Loucy (cell line): ENCODE data around the gene OR10A4.
"Not testable (repeated sequence)": the region's sequence is repeated elsewhere in the genome, so short reads cannot be mapped to it uniquely, and the experiment has no call there.

Experiments
- H2AFZ ChIP-seq: fragments of 200-600 bp; sonication (generic); 2 replicates; pipeline ENCODE4 v1.6.0; 2016; ENCODE audit warnings: antibody characterized with exemption, mild to moderate bottlenecking, low read length, moderate library complexity
- H3F3A ChIP-seq: fragments of 200-600 bp; 2 replicates; pipeline ENCODE4 v1.6.0; 2016; ENCODE audit warnings: antibody characterized with exemption, low read depth, mild to moderate bottlenecking
- H3K27me3 ChIP-seq: fragments of 200-600 bp; sonication (generic); 2 replicates; pipeline ENCODE4 v1.6.1; 2014; ENCODE audit warnings: low read length, mild to moderate bottlenecking; ENCODE audit not compliant: insufficient read depth, poor library complexity, severe bottlenecking
- H3K36me3 ChIP-seq: fragments of 200-600 bp; sonication (generic); 2 replicates; pipeline ENCODE4 v1.6.1; 2016; ENCODE audit warnings: low read length; ENCODE audit not compliant: insufficient read depth
- H3K4me1 ChIP-seq: fragments of 200-600 bp; sonication (generic); 2 replicates; pipeline ENCODE4 v1.5.1; 2014; ENCODE audit warnings: low read length, mild to moderate bottlenecking; ENCODE audit not compliant: insufficient read depth, poor library complexity, severe bottlenecking
- H3K4me2 ChIP-seq: fragments of 200-600 bp; sonication (generic); 2 replicates; pipeline ENCODE4 v1.6.0; 2014; ENCODE audit warnings: antibody characterized with exemption, low read length, low read depth, mild to moderate bottlenecking; ENCODE audit not compliant: poor library complexity, severe bottlenecking
- H3K4me3 ChIP-seq: fragments of 200-600 bp; sonication (generic); 2 replicates; pipeline ENCODE4 v1.5.1; 2014; ENCODE audit warnings: low read length, mild to moderate bottlenecking, mixed read lengths; ENCODE audit not compliant: poor library complexity, severe bottlenecking
- H3K79me2 ChIP-seq: fragments of 200-600 bp; sonication (generic); 2 replicates; pipeline ENCODE4 v1.6.1; 2014; ENCODE audit warnings: low read length; ENCODE audit not compliant: insufficient read depth
- H3K9ac ChIP-seq: fragments of 200-600 bp; sonication (generic); 2 replicates; pipeline ENCODE4 v1.6.0; 2014; ENCODE audit warnings: mild to moderate bottlenecking, low read depth, low read length, moderate library complexity; ENCODE audit not compliant: poor library complexity, severe bottlenecking
- H3K9me2 ChIP-seq: fragments of 200-600 bp; sonication (generic); replicated peaks from 2 replicates; pipeline ENCODE4 v1.6.1; 2016; ENCODE audit warnings: low read depth, low read length, mixed read lengths
- H3K9me3 ChIP-seq: fragments of 200-600 bp; sonication (generic); 2 replicates; pipeline ENCODE4 v1.6.1; 2014; ENCODE audit warnings: mild to moderate bottlenecking, antibody characterized with exemption, low read length, low read depth; ENCODE audit not compliant: insufficient read depth
- H4K20me1 ChIP-seq: fragments of 200-600 bp; sonication (generic); 2 replicates; pipeline ENCODE4 v1.6.0; 2014; ENCODE audit warnings: antibody characterized with exemption, low read length, mild to moderate bottlenecking; ENCODE audit not compliant: insufficient read depth, poor library complexity, severe bottlenecking
- CTCF ChIP-seq: fragments of 200-600 bp; sonication (generic); conservative IDR thresholded peaks from 2 replicates; pipeline ENCODE4 v1.5.1; 2014; ENCODE audit warnings: mild to moderate bottlenecking, antibody characterized with exemption, low read length
- EZH2phosphoT487 ChIP-seq: fragments of 200-600 bp; IDR thresholded peaks from 2 replicates; pipeline ENCODE4 v1.6.1; 2018; ENCODE audit warnings: antibody characterized with exemption, mild to moderate bottlenecking, moderate library complexity, borderline replicate concordance

Gene OR10A4

DNA sequence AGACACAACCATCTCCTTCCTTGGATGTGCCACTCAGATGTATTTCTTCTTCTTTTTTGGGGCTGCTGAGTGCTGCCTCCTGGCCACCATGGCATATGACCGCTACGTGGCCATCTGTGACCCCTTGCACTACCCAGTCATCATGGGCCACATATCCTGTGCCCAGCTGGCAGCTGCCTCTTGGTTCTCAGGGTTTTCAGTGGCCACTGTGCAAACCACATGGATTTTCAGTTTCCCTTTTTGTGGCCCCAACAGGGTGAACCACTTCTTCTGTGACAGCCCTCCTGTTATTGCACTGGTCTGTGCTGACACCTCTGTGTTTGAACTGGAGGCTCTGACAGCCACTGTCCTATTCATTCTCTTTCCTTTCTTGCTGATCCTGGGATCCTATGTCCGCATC lies 489 bp downstream of the OR10A4 start:
- H3F3A ChIP-seq, result no peaks in the 10 kb centered on the region
- H3K36me3 ChIP-seq, result no peaks in the 10 kb centered on the region
- H3K9ac ChIP-seq, result no peak overlapping the region
- H3K27me3 ChIP-seq, result no peaks in the 10 kb centered on the region
- no peaks in the 10 kb centered on the region for H4K20me1 ChIP-seq
- H3K79me2 ChIP-seq, result no peaks in the 10 kb centered on the region
- no peak overlapping the region for H3K4me2 ChIP-seq
- no peaks in the 10 kb centered on the region for H3K4me1 ChIP-seq
- TF ChIP-seq CTCF (no peak), EZH2phosphoT487 (no peak)
- no peak overlapping the region for H3K4me3 ChIP-seq
- H3K9me3 ChIP-seq, result no peaks in the 10 kb centered on the region
- H2AFZ ChIP-seq, result no peak overlapping the region
- H3K9me2 ChIP-seq, result no peaks in the 10 kb centered on the region

DNA sequence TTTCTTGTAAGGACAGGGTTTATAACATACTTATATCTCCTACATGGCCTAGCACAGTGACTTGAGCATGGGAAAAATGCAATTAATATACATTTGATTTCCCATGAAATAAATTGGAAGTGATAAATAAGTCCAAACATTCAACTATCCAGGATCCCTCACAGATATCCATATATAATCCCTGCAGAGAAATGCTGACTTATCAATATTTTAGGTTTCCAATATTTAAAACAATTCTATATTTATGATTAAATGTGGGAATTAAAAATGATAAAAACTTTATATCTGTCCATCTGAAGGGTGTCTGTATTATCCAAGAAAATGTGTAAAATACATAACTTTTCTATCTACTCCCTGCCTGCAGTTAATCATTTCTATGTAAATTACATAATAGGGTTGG lies 6.3 kb downstream of the OR10A4 start:
- Histone ChIP-seq H3K9ac (no peak overlapping the region), H3K27me3 (no peaks in the 10 kb centered on the region), H3F3A (no peaks in the 10 kb centered on the region), H3K36me3 (no peaks in the 10 kb centered on the region), H3K4me2 (no peak overlapping the region), H3K4me3 (no peak overlapping the region), H3K4me1 (no peaks in the 10 kb centered on the region), H3K9me2 (no peaks in the 10 kb centered on the region), H2AFZ (no peak overlapping the region), H3K9me3 (no peaks in the 10 kb centered on the region), H3K79me2 (no peaks in the 10 kb centered on the region), H4K20me1 (no peaks in the 10 kb centered on the region)
- TF ChIP-seq CTCF (no peak), EZH2phosphoT487 (no peak)

GRCh38 chr11:6887711-6888110 lies 11.3 kb downstream of the OR10A4 start:
- H3F3A ChIP-seq, result not testable (repeated sequence)

GRCh38 chr11:6888830-6889229 lies 12.4 kb downstream of the OR10A4 start:
- H4K20me1 ChIP-seq, result no peaks in the 10 kb centered on the region
- H3K9me3 ChIP-seq, result no peaks in the 10 kb centered on the region
- H3F3A ChIP-seq, result no peaks in the 10 kb centered on the region
- no peaks in the 10 kb centered on the region for H3K36me3 ChIP-seq
- no peaks in the 10 kb centered on the region for H3K79me2 ChIP-seq
- no peak overlapping the region for H2AFZ ChIP-seq
- H3K4me3 ChIP-seq, result no peak overlapping the region
- H3K4me2 ChIP-seq, result no peak overlapping the region
- H3K9me2 ChIP-seq, result no peaks in the 10 kb centered on the region
- H3K9ac ChIP-seq, result no peak overlapping the region
- TF ChIP-seq EZH2phosphoT487 (no peak), CTCF (no peak)
- H3K4me1 ChIP-seq, result no peaks in the 10 kb centered on the region
- no peaks in the 10 kb centered on the region for H3K27me3 ChIP-seq

More at GRCh38 chr11:6887711-6888110, 11.3 kb downstream of the OR10A4 start:
- not testable (repeated sequence) for H2AFZ ChIP-seq, H4K20me1 ChIP-seq, H3K27me3 ChIP-seq, H3K9me3 ChIP-seq, H3K4me1 ChIP-seq, H3K79me2 ChIP-seq, H3K9me2 ChIP-seq, H3K4me2 ChIP-seq, H3K4me3 ChIP-seq, H3K36me3 ChIP-seq, H3K9ac ChIP-seq
